Body of pancreas (tissue), 4 donors: ENCODE results near the gene NCOA6.

Source experiments
- CTCF ChIP-seq, 7 experiments: fragments of 450-650 bp in 4 of 7; fragments of 200-600 bp in 3 of 7; sonication (generic) in 3 of 7; IDR thresholded peaks; one replicate each; pipeline ENCODE4 v1.5.1; 2016 to 2019; ENCODE audit warnings: antibody characterized with exemption in 7 of 7
- POLR2A ChIP-seq, 3 donors: fragments of 450-650 bp; IDR thresholded peaks; one replicate each; pipeline ENCODE4 v1.6.1; 2016; ENCODE audit warnings: antibody characterized with exemption in 3 of 3, mild to moderate bottlenecking in 2 of 3

GRCh38 chr20:34713194-34713943 lies 112.1 kb downstream of the NCOA6 start:
- TF ChIP-seq CTCF (IDR thresholded peaks at IDR 0.05) (no peak), POLR2A (IDR thresholded peaks at IDR 0.05) (no peak)
